Urinary bladder (tissue), 4 donors: ENCODE measurements around the gene LMO4. TPM values are rescaled to one million over a fixed set of nuclear protein-coding genes. Genes with fewer than 3 reads are reported as not detected.

ENCODE experiments used
- DNase-seq: peaks from one replicate; pipeline ENCODE4 v3.0.0-alpha.2; 2015; ENCODE audit errors: extremely low spot score
- H3K27ac ChIP-seq: one replicate; pipeline ENCODE4 v1.5.1; 2013; ENCODE audit warnings: low read depth, mild to moderate bottlenecking, moderate library complexity
- H3K36me3 ChIP-seq: one replicate; pipeline ENCODE4 v1.6.1; 2013; ENCODE audit warnings: mild to moderate bottlenecking, moderate library complexity; ENCODE audit not compliant: insufficient read depth
- H3K4me1 ChIP-seq: one replicate; pipeline ENCODE4 v1.6.1; 2013; ENCODE audit warnings: mild to moderate bottlenecking, moderate library complexity; ENCODE audit not compliant: insufficient read depth
- H3K4me3 ChIP-seq: one replicate; pipeline ENCODE4 v1.5.1; 2013; ENCODE audit warnings: low read depth, low read length
- WGBS: extraction: QIAGEN DNeasy Blood & Tissue Kit; methylation state at CpG from one replicate; pipeline ENCODE4 v1.1.7; 2013; 5-methylcytosine and 5-hydroxymethylcytosine counted together
- polyA plus RNA-seq: library from polyadenylated mRNA; stranded (reverse); fragments of 200-250 nt; gene quantifications from one replicate; pipeline ENCODE4 v1.2.3, GENCODE V29; 2013
- total RNA-seq: library from RNA; depleted of rRNA; stranded (reverse); fragments of >200 nt; gene quantifications from one replicate; pipeline ENCODE4 v1.2.3, GENCODE V29; 2014
- donor health status: healthy with polysubstance abuse.
- donor health status: healthy.

Gene LMO4
- total and polyA plus RNA-seq, 2 donors = 89.5 to 150 TPM

DNA sequence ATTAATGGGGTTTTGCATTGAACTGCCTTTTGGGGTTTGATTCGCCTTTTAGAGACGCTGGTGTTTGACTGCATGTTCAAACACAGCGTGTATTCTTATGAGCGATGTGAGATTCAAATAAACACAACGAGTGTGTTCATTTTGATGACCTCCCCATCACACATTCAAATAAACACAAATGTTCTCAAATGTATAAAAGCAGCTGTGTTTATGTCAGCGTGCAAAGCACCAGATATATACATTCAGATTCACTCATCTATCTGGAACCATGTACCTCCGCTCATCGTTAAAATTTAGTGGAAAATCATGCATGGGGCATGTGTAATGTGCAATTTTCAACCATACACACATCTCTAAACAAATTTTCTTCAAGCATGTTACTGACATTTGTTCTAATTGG is 21.4 kb upstream of the LMO4 start:
- Histone ChIP-seq H3K27ac (no peak overlapping the region), H3K36me3 (no peaks in the 10 kb centered on the region), H3K4me1 (no peaks in the 10 kb centered on the region), H3K4me3 (no peak overlapping the region)
- no peak for DNase-seq
- 70% methylated on average over 8 of the region's 8 CpGs for WGBS

DNA sequence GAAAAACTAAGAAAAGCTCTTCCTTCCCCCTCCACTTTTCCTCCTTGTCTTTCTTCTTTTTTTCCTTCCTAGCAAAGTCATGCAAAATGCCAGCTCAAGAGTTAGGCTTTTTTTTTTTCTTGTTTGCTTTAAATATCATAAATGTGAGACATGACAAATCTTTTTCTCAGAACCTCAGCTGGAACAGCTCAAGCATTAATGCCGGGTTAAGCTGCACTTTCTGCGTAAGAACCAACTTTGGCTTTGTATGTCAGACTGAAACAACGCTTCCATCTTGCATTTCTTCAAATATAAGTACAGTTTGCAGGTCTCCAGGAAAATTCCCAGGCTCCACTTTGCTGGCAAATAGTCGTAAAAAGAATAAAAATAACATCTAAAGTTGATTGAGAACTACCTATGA is 20.7 kb upstream of the LMO4 start:
- H3K27ac ChIP-seq = no peak overlapping the region
- 61% methylated on average over 4 of the region's 4 CpGs for WGBS
- DNase-seq = no peak
- H3K4me1 ChIP-seq = no peaks in the 10 kb centered on the region
- H3K36me3 ChIP-seq = no peaks in the 10 kb centered on the region
- no peak overlapping the region for H3K4me3 ChIP-seq

DNA sequence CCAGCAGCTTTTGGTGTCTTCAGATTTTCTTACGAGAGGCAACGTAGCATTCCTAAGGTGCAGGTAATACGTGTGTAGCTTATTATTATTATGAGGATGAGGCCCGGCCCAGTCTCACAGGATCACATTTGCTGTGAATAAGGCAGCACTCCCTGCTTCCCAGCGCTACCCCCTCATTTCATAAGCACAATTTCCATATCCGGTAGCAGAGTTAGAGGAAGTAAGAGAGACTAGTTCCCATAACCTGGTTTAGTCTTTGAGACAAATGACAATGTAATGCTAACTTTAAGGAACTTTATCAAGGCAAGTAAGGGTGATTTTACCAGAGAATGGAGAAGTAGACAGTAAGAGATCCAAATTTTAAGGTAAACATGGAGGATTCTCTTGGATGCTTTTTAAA is 14.6 kb upstream of the LMO4 start:
- WGBS = 93% methylated on average over 6 of the region's 6 CpGs
- Histone ChIP-seq H3K36me3 (no peaks in the 10 kb centered on the region), H3K4me3 (no peak overlapping the region)

DNA sequence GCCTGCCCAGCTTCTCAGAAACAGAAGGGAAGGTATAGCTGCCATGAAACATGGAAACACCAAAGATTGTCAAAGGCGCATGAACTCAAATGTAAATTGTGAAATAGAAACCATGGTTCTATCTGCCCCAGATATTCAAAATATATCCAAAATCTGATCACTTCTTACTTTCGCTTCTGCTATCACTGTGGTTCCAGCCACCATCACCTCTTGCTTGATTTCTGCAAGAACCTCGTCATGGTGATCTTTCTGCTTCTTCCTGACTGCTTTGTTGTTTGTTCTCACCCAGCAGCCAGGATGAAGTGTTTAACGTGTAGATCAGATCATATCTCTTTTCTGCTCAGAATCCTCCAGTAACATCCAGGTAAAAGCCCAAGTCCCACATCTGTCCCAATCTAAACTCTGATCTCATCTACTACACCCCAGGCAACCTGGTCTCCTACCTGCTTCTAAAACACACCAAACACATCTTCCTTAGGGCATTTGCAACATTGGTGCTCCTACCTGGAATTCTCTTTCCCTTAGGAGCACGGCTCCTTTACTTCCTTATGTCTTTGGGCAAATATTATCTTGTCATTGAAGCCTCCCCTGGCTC is 10.5 kb upstream of the LMO4 start:
- Histone ChIP-seq H3K36me3 (no peaks in the 10 kb centered on the region), H3K4me1 (peaks cover 1% of the 10 kb centered on the region), H3K4me3 (no peak overlapping the region), H3K27ac (no peak overlapping the region)
- 83% methylated on average over 5 of the region's 5 CpGs for WGBS
- no peak for DNase-seq

More for the DNA sequence above, 14.6 kb upstream of the LMO4 start:
- DNase-seq = no peak
- H3K27ac ChIP-seq = no peak overlapping the region
- peaks cover 1% of the 10 kb centered on the region for H3K4me1 ChIP-seq

DNA sequence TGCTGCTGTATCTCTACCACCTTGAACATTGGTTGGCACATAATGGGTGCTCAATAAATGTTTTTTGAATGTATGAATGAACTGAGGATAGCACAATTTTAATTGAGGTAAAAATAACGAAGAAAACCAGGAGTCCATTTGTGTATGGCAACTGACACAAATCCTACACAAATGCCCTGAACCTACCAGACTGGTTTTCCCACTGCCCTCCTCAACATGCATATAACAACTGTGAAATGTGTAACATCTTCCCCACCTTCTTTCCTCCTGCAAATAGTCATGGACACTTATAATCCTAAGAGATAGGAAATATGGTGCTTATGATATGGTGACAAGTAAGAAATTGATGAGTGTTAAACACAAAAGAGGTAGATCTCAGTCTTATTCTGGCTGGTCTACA is 9.9 kb upstream of the LMO4 start:
- Histone ChIP-seq H3K27ac (no peak overlapping the region), H3K4me3 (no peak overlapping the region), H3K36me3 (no peaks in the 10 kb centered on the region), H3K4me1 (peaks cover 1% of the 10 kb centered on the region)
- no peak for DNase-seq
- WGBS = 90% methylated on average over 1 of the region's 1 CpG

DNA sequence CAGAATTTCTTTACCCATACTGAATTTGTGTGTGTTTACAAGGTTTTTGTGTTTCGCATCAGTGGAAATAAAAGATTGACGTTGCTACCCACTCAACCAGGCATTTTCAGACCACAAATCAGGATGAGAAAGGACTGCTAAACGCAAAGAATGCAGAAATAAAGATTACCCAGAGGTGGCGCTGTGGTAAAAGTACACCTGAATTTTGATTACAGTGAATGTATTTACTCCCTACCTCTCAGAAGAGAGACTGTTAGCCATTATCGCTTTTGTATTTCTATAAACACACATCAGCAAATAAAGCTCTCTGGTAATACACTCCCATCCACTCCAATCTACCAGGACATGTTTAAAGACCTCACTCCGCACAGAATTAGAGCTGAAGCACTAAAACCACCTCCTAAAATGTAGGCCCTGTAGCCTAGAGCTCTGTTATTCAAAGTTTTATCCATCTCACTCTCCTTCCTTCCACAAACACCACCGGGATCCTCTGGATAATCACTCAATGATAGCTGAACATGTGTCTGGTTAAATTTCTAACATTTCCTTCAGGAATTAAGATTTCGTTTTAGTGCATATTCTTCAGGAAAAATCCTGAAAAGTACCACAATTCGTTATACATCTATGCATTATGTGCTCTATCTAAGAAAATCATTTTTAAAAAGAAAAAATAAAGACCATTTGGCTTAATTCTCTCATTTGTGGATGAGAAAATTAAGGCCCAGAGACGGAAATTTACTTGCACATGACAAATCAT is 2.5 kb upstream of the LMO4 start:
- DNase-seq = no peak
- H3K4me1 ChIP-seq = no peaks in the 10 kb centered on the region
- no peak overlapping the region for H3K27ac ChIP-seq
- H3K4me3 ChIP-seq = no peak overlapping the region
- WGBS = 41% methylated on average over 10 of the region's 10 CpGs
- no peaks in the 10 kb centered on the region for H3K36me3 ChIP-seq

DNA sequence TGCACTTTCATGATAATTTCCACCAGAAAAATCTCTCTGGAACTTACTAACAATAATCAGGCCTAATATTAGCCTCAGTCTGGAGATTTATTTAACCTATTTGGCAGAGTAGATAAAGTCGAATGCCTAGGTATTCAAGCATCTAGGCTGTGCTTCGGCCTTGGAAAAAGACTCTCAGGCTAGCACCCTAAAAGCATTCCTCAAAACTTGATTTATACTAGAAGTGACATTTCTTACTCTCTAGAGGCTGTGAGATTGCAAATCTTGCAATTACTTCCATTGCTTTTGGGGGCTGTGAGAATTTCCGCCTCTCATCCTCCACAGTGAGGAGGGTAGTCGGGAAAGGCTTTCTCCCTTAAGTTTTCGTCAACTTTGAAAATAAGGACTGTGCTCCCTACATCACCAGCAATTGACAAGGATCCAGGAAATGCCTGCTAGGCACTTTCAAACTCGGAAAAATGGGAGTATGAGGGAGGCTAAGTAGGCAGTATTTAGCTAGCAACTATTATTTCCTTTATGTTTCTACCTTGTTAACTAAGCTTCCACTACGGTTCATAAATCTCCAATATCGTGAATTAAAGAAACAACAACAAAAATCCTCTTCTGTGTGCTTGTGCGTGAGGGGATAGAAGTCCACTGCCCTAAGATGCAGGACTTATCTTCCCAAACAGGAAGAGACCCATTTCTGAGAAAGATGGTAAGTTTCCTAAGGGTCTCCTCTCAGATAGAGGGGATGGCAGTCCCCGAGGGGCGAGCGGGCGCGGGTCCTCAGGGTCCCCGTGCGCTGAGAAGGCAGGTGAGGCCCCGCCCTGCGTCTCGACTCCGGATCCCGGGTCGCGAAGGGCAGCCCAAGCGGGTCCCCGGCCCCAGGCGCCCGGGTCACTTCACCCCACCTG is 1.1 kb upstream of the LMO4 start:
- Histone ChIP-seq H3K36me3 (no peaks in the 10 kb centered on the region), H3K27ac (peak overlapping the region; percentile 98), H3K4me3 (peak overlapping the region; percentile 96), H3K4me1 (no peaks in the 10 kb centered on the region)
- DNase-seq = no peak
- WGBS = 9% methylated on average over 27 of the region's 27 CpGs

DNA sequence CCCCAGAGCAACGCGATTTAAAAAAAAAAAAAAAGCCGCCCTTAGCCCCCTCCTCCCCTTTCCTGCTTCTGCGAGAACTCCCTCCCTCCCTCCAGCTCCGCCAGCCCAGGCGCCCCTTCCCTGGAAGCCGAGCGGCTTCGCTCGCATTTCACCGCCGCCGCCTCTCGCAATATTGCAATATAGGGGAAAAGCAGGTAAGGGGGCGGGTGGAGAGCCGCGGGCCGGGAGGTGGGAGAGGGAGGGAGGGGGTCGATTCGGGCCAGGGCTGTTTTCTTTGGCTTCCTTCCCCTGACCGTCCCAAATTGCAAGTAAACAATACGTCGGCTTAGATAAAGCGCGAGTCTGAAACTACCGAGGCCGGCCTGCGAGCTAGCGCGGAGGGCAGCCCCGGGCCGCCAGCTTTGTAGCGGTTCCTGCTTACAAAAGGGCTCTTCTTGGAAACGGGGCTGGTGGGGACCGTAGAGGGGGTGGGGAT is 408 bp downstream of the LMO4 start:
- Histone ChIP-seq H3K36me3 (no peaks in the 10 kb centered on the region), H3K27ac (peak overlapping the region; percentile 90), H3K4me1 (no peaks in the 10 kb centered on the region), H3K4me3 (peak overlapping the region; percentile 96)
- DNase-seq = no peak
- WGBS = under 1% methylated on average over 35 of the region's 35 CpGs

DNA sequence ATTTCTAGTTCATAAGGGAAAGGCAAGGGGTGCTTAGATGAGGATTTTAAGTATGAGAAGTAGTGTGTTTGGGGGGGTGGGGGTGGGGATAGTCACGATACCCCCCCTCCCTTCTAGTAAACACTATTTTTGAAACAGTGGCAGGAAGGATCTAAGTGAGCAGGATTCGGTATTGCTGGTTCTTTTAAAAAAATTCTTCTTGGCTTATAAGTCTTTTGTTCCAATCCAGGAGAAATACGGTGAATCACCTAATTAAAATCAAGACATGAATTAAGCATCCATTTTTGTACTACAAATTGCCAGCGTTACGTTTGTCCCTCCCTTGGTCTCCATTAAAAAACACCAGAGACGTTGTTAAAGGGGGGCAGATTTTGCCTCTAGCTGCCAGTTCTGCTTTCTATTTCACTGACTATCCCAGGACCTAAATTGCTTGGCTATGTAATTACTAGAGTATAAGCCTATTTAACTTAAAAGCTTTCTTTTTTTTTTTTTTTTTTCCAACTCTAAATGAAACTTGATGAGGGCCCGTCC is 911 bp downstream of the LMO4 start:
- H3K4me3 ChIP-seq = peak overlapping the region; percentile 96
- H3K27ac ChIP-seq = peak overlapping the region; percentile 90
- no peaks in the 10 kb centered on the region for H3K36me3 ChIP-seq
- under 1% methylated on average over 7 of the region's 7 CpGs for WGBS
- DNase-seq = no peak
- H3K4me1 ChIP-seq = no peaks in the 10 kb centered on the region

DNA sequence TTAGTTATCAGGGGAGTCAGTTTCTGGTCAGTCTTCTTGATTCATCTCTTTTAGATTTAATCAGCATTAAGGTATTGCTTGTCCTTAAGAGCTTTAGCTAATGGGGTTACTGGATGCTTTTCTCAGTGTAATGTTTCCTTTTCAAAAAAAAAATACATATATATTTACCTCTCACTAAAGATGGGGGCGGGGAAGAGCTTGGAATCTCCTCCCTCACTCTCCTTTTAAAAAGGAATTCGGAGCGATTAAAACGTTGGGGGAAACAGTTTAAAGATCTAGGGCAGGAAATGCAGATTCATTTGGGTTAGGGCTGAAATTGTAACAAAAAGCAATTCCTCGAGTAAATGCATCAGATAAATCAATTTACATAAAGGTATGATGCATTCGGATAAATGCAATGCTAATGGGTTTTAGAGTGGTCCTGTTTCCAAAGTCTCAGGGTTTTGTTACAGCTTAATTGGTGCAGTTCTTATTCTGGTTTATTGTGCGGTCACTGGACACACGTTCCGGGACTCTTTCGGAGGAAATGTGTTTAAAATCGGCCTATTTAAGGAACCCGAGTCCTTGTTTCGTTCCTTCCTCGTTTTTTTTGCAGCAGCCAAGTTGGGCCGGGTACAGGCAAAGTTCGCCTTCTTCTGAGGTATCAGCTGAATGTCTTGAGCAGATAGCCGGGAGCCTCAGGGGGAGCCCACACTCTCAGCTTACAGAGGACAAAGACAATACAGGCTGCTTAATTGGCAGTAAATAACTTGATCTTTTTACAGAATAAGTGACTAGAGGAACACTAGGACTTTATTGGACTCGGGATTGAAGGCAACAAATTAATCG is 1.6 kb downstream of the LMO4 start:
- H3K4me3 ChIP-seq = peak overlapping the region; percentile 96
- DNase-seq = no peak
- peak overlapping the region; percentile 35 for H3K27ac ChIP-seq
- H3K4me1 ChIP-seq = no peaks in the 10 kb centered on the region
- H3K36me3 ChIP-seq = no peaks in the 10 kb centered on the region
- under 1% methylated on average over 19 of the region's 19 CpGs for WGBS

DNA sequence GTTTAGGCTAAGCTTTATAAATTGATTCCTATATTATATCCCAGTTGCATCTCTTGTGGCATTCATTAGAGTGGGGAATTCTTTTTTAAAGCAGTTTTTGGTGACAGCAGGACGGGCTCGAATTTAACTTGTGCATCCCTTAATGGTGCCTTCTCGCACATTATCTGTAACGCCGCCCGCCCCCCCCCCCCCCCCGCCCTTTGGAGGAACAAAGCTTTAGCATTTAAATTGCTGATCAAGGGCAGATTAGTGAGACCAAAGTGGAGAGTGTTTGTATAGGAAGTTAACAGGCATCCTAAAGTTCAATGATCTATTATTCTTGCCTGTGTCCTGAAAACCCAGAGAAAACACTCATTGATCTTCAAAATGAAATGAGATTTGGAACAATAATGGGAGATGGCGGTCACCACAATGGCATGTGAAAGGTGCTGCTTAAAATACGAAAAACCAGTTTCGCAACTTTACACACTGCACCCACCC is 2.2 kb downstream of the LMO4 start:
- WGBS = 0% methylated on average over 10 of the region's 10 CpGs
- Histone ChIP-seq H3K4me1 (no peaks in the 10 kb centered on the region), H3K4me3 (peak overlapping the region; percentile 96), H3K27ac (peak overlapping the region; percentile 77), H3K36me3 (no peaks in the 10 kb centered on the region)
- peak; percentile 68 for DNase-seq

DNA sequence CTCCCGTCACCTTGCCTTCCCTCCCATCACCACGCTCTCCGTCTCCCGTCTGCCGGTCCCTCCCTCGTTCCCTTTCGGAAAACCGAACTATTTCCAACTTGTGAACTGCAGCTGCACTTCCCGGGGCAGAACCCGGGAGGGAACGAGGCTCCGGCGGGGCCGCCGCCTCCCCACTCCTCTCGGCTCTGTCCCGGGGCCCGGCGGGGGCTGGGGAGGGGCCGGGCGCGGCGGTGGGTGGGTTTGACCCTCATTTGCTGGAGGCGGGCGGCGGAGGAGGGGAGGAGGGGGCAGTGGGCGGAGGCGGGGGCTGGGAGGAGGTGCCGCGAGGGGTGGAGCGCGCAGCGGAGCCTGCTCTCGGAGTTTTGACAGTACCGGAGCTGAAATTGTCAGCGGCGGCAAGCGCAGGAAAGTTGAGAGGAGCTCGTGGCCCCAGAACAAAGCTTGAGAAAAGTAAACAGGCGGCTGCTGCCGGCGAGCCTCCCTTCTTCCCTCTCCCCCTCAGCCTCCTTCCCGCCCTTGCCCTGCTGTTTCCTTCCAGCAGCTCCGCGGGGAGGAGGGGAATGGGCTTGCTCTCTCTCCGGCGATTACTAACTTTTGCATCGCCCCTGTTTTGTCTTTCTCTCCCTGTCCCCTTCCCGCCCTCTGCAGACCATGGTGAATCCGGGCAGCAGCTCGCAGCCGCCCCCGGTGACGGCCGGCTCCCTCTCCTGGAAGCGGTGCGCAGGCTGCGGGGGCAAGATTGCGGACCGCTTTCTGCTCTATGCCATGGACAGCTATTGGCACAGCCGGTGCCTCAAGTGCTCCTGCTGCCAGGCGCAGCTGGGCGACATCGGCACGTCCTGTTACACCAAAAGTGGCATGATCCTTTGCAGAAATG is 2.9 kb downstream of the LMO4 start:
- H3K4me1 ChIP-seq = no peaks in the 10 kb centered on the region
- DNase-seq = no peak
- WGBS = under 1% methylated on average over 64 of the region's 65 CpGs
- H3K36me3 ChIP-seq = no peaks in the 10 kb centered on the region
- H3K4me3 ChIP-seq = peak overlapping the region; percentile 96
- peak overlapping the region; percentile 77 for H3K27ac ChIP-seq
